HUES6 (cell line): ENCODE results near the gene MROH8.
A peak's percentile ranks its signal among the peaks of the same experiment; 100 is the strongest.
"Not testable (repeated sequence)": the region's sequence is repeated elsewhere in the genome, so short reads cannot be mapped to it uniquely, and the experiment has no call there.

Experiments used
- H3K27ac ChIP-seq: 2 replicates; pipeline ENCODE4 v1.7.0; 2013; ENCODE audit warnings: low read depth, mild to moderate bottlenecking, low read length, inconsistent platforms
- H3K27me3 ChIP-seq: 2 replicates; pipeline ENCODE4 v1.6.1; 2013; ENCODE audit warnings: low read length; ENCODE audit not compliant: control insufficient read depth, insufficient read depth
- H3K36me3 ChIP-seq: 2 replicates; pipeline ENCODE4 v1.6.1; 2013; ENCODE audit warnings: low read length; ENCODE audit not compliant: control insufficient read depth, insufficient read depth
- H3K4me1 ChIP-seq: 2 replicates; pipeline ENCODE4 v1.6.1; 2013; ENCODE audit warnings: low read length; ENCODE audit not compliant: control insufficient read depth, insufficient read depth
- H3K4me3 ChIP-seq: 2 replicates; pipeline ENCODE4 v1.5.1; 2013; ENCODE audit warnings: low read depth, low read length
- H3K9ac ChIP-seq: one replicate; pipeline ENCODE4 v1.6.1; 2013; ENCODE audit warnings: mild to moderate bottlenecking, low read length
- H3K9me3 ChIP-seq: 2 replicates; pipeline ENCODE4 v1.6.1; 2013; ENCODE audit warnings: low read depth, low read length; ENCODE audit not compliant: control insufficient read depth, insufficient read depth

MROH8 gene

GRCh38 chr20:37126290-37126689, 53.1 kb downstream of the MROH8 start:
- H3K36me3 ChIP-seq, H3K9me3 ChIP-seq, H3K4me1 ChIP-seq, H3K27me3 ChIP-seq, H3K4me3 ChIP-seq, H3K9ac ChIP-seq, H3K27ac ChIP-seq: not testable (repeated sequence)

- H3K27ac ChIP-seq, result no peak overlapping the region
- H3K4me3 ChIP-seq, result no peak overlapping the region
- H3K9ac ChIP-seq, result no peak overlapping the region
- H3K4me1 ChIP-seq, result no peaks in the 10 kb centered on the region
- no peaks in the 10 kb centered on the region for H3K27me3 ChIP-seq
- peaks cover 3% of the 10 kb centered on the region; the same call in 1 of the 2 replicates for H3K9me3 ChIP-seq
- no peaks in the 10 kb centered on the region for H3K36me3 ChIP-seq
Observed at GRCh38 chr20:37123441-37123840, 55.9 kb downstream of the MROH8 start.

GRCh38 chr20:37120497-37120896, 58.9 kb downstream of the MROH8 start:
- peaks cover 3% of the 10 kb centered on the region; the same call in 1 of the 2 replicates for H3K9me3 ChIP-seq
- no peaks in the 10 kb centered on the region for H3K27me3 ChIP-seq

GRCh38 chr20:37119356-37120036, 59.9 kb downstream of the MROH8 start:
- Histone ChIP-seq H3K9me3 (peaks cover under 1% of the 10 kb centered on the region; the same call in 1 of the 2 replicates), H3K36me3 (no peaks in the 10 kb centered on the region), H3K9ac (no peak overlapping the region), H3K4me3 (no peak overlapping the region), H3K27me3 (no peaks in the 10 kb centered on the region), H3K27ac (no peak overlapping the region), H3K4me1 (no peaks in the 10 kb centered on the region)

More at GRCh38 chr20:37120497-37120896, 58.9 kb downstream of the MROH8 start:
- Histone ChIP-seq H3K4me1 (no peaks in the 10 kb centered on the region), H3K36me3 (no peaks in the 10 kb centered on the region), H3K27ac (no peak overlapping the region), H3K4me3 (no peak overlapping the region), H3K9ac (no peak overlapping the region)

- H3K27me3 ChIP-seq, result no peaks in the 10 kb centered on the region
- no peaks in the 10 kb centered on the region for H3K36me3 ChIP-seq
- H3K9ac ChIP-seq, result no peak overlapping the region
- no peaks in the 10 kb centered on the region for H3K4me1 ChIP-seq
- no peak overlapping the region for H3K4me3 ChIP-seq
- H3K27ac ChIP-seq, result no peak overlapping the region
- H3K9me3 ChIP-seq, result no peaks in the 10 kb centered on the region
Observed at GRCh38 chr20:37114012-37114411, 65.3 kb downstream of the MROH8 start.

GRCh38 chr20:37111926-37112455, 67.4 kb downstream of the MROH8 start:
- no peaks in the 10 kb centered on the region for H3K36me3 ChIP-seq
- H3K9me3 ChIP-seq, result no peaks in the 10 kb centered on the region
- H3K4me3 ChIP-seq, result no peak overlapping the region
- no peak overlapping the region for H3K9ac ChIP-seq
- H3K27ac ChIP-seq, result no peak overlapping the region
- H3K4me1 ChIP-seq, result no peaks in the 10 kb centered on the region
- no peaks in the 10 kb centered on the region for H3K27me3 ChIP-seq

- Histone ChIP-seq H3K4me3 (no peak overlapping the region), H3K36me3 (no peaks in the 10 kb centered on the region)
Observed at GRCh38 chr20:37108676-37109075, 70.7 kb downstream of the MROH8 start.

GRCh38 chr20:37102571-37102970, 76.8 kb downstream of the MROH8 start:
- Histone ChIP-seq H3K9ac (no peak overlapping the region), H3K9me3 (no peaks in the 10 kb centered on the region), H3K36me3 (no peaks in the 10 kb centered on the region), H3K27ac (no peak overlapping the region), H3K27me3 (no peaks in the 10 kb centered on the region), H3K4me1 (no peaks in the 10 kb centered on the region), H3K4me3 (no peak overlapping the region)

More at GRCh38 chr20:37108676-37109075, 70.7 kb downstream of the MROH8 start:
- H3K4me1 ChIP-seq, result no peaks in the 10 kb centered on the region
- no peaks in the 10 kb centered on the region for H3K9me3 ChIP-seq
- no peaks in the 10 kb centered on the region for H3K27me3 ChIP-seq
- H3K27ac ChIP-seq, result no peak overlapping the region
- H3K9ac ChIP-seq, result no peak overlapping the region

- Histone ChIP-seq H3K4me1 (peaks cover 15% of the 10 kb centered on the region), H3K9ac (peak overlapping the region; percentile 99), H3K27ac (peak overlapping the region; percentile 99), H3K27me3 (no peaks in the 10 kb centered on the region), H3K36me3 (peaks cover 8% of the 10 kb centered on the region), H3K4me3 (peak overlapping the region; percentile 81), H3K9me3 (no peaks in the 10 kb centered on the region)
Observed at GRCh38 chr20:37096415-37097041, 82.8 kb downstream of the MROH8 start.

GRCh38 chr20:37095599-37096414, 83.5 kb downstream of the MROH8 start, which contains the start of gene RBL1:
RBL1 (minus strand) TSS chr20:37095997; CDS start chr20:37095928, 69 bp downstream.
- peaks cover 15% of the 10 kb centered on the region for H3K4me1 ChIP-seq
- H3K4me3 ChIP-seq, result peak within 1 kb of the TSS; percentile 81
- peak within 1 kb of the TSS; percentile 99 for H3K9ac ChIP-seq
- H3K9me3 ChIP-seq, result no peaks in the 10 kb centered on the region
- H3K36me3 ChIP-seq, result peaks cover 9% of the 10 kb centered on the region
- H3K27me3 ChIP-seq, result no peaks in the 10 kb centered on the region
- peak within 1 kb of the TSS; percentile 99 for H3K27ac ChIP-seq
